GM23338 (cell line): ENCODE measurements around the gene PDE4D. TPM values are rescaled to one million over a fixed set of nuclear protein-coding genes. Genes with fewer than 3 reads are reported as not detected.
A peak's percentile ranks its signal among the peaks of the same experiment; 100 is the strongest.

Experiments used
- ATAC-seq: fragments of 200-7000 bp; cut with Tn5 transposase; 3 replicates; pipeline ENCODE4 v1.9.1; 2020
- DNase-seq: peaks from one replicate; pipeline ENCODE4 v3.0.0-alpha.2; 2015; ENCODE audit warnings: low spot score
- H2AFZ ChIP-seq: fragments of 200-600 bp; sonication (generic); 2 replicates; pipeline ENCODE4 v1.8.0; 2016; ENCODE audit warnings: antibody characterized with exemption, mild to moderate bottlenecking, moderate library complexity
- H3F3A ChIP-seq: fragments of 200-600 bp; sonication (generic); replicated peaks from 2 replicates; pipeline ENCODE4 v1.8.0; 2017; ENCODE audit warnings: antibody characterized with exemption, mixed run types, low read depth
- H3K27ac ChIP-seq: fragments of 200-600 bp; sonication (generic); 2 replicates; pipeline ENCODE4 v1.6.1; 2016; ENCODE audit warnings: low read depth
- H3K27me3 ChIP-seq: fragments of 200-600 bp; sonication (generic); 2 replicates; pipeline ENCODE4 v1.8.0; 2016; ENCODE audit warnings: mild to moderate bottlenecking, mixed run types, moderate library complexity; ENCODE audit not compliant: insufficient read depth
- H3K36me3 ChIP-seq: fragments of 200-600 bp; sonication (generic); 2 replicates; pipeline ENCODE4 v1.8.0; 2016; ENCODE audit warnings: mild to moderate bottlenecking; ENCODE audit not compliant: insufficient read depth
- H3K4me1 ChIP-seq: fragments of 200-600 bp; sonication (generic); 2 replicates; pipeline ENCODE4 v1.8.0; 2016; ENCODE audit warnings: mild to moderate bottlenecking, moderate library complexity; ENCODE audit not compliant: insufficient read depth
- H3K4me2 ChIP-seq: fragments of 200-600 bp; sonication (generic); 2 replicates; pipeline ENCODE4 v1.7.1; 2017; ENCODE audit warnings: mixed run types
- H3K4me3 ChIP-seq: fragments of 200-600 bp; sonication (generic); 2 replicates; pipeline ENCODE4 v1.6.1; 2016; ENCODE audit warnings: mixed run types
- H3K79me2 ChIP-seq: fragments of 200-600 bp; sonication (generic); replicated peaks from 2 replicates; pipeline ENCODE4 v1.8.0; 2017; ENCODE audit warnings: mild to moderate bottlenecking; ENCODE audit not compliant: insufficient read depth
- H3K9me2 ChIP-seq: fragments of 200-600 bp; sonication (generic); 2 replicates; pipeline ENCODE4 v1.8.0; 2017; ENCODE audit not compliant: insufficient read depth
- H4K20me1 ChIP-seq: fragments of 200-600 bp; sonication (generic); replicated peaks from 2 replicates; pipeline ENCODE4 v1.8.0; 2017; ENCODE audit warnings: mild to moderate bottlenecking; ENCODE audit not compliant: insufficient read depth
- H3K27ac Mint-ChIP-seq: 2 replicates; pipeline ENCODE4 v1.8.0; 2020; ENCODE audit warnings: inconsistent platforms, mild to moderate bottlenecking, moderate library complexity, mixed read lengths
- H3K27me3 Mint-ChIP-seq: 3 replicates; pipeline ENCODE4 v1.8.0; 2022; ENCODE audit warnings: low read depth, mild to moderate bottlenecking, moderate library complexity, mixed read lengths, inconsistent platforms; ENCODE audit not compliant: insufficient read depth, poor library complexity
- H3K36me3 Mint-ChIP-seq: 3 replicates; pipeline ENCODE4 v1.8.0; 2021; ENCODE audit warnings: low read depth, mild to moderate bottlenecking, inconsistent platforms, moderate library complexity, mixed read lengths
- H3K4me1 Mint-ChIP-seq: 3 replicates; pipeline ENCODE4 v1.8.0; 2020; ENCODE audit warnings: mild to moderate bottlenecking, inconsistent platforms, mixed read lengths
- H3K4me3 Mint-ChIP-seq: 3 replicates; pipeline ENCODE4 v1.8.0; 2021; ENCODE audit warnings: moderate library complexity, mild to moderate bottlenecking, inconsistent platforms, mixed read lengths
- H3K9me3 Mint-ChIP-seq: 3 replicates; pipeline ENCODE4 v1.8.0; 2020; ENCODE audit warnings: moderate library complexity, mild to moderate bottlenecking, inconsistent platforms, mixed read lengths
- CREB1 ChIP-seq: fragments of 250-450 bp; sonication (Bioruptor Pico); IDR thresholded peaks from 2 replicates; pipeline ENCODE4 v1.5.0; 2020; ENCODE audit warnings: low read depth, mild to moderate bottlenecking, moderate library complexity
- CTCF ChIP-seq, 2 experiments: fragments of 200-600 bp in 1 of 2; sonication (generic) in 1 of 2; conservative IDR thresholded peaks; 2 replicates each; pipeline versions ENCODE4 v1.5.1 to v1.6.1; 2016 to 2017; ENCODE audit warnings: antibody characterized with exemption in 2 of 2, low read depth in 2 of 2, mild to moderate bottlenecking in 2 of 2, moderate library complexity in 1 of 2
- EZH2 ChIP-seq: fragments of 200-600 bp; sonication (generic); IDR thresholded peaks from one replicate; pipeline ENCODE4 v1.8.0; 2017; ENCODE audit warnings: antibody characterized with exemption, mild to moderate bottlenecking, low read depth; ENCODE audit not compliant: unreplicated experiment
- EZH2phosphoT487 ChIP-seq: fragments of 200-600 bp; sonication (generic); IDR thresholded peaks from one replicate; pipeline ENCODE4 v1.8.1; 2018; ENCODE audit warnings: antibody characterized with exemption; ENCODE audit not compliant: unreplicated experiment
- JUNB ChIP-seq: IDR thresholded peaks from one replicate; pipeline ENCODE4 v1.6.1; 2016; ENCODE audit warnings: antibody characterized with exemption; ENCODE audit not compliant: unreplicated experiment
- POLR2AphosphoS5 ChIP-seq: IDR thresholded peaks from 2 replicates; pipeline ENCODE4 v1.6.1; 2016; ENCODE audit warnings: antibody characterized with exemption, low read depth
- REST ChIP-seq: IDR thresholded peaks from one replicate; pipeline ENCODE4 v1.6.1; 2018; ENCODE audit warnings: antibody characterized with exemption; ENCODE audit not compliant: unreplicated experiment
- STAT1 ChIP-seq: IDR thresholded peaks from one replicate; pipeline ENCODE4 v1.6.1; 2016; ENCODE audit warnings: antibody characterized with exemption; ENCODE audit not compliant: unreplicated experiment
- ZNF114 ChIP-seq: fragments of 250-450 bp; sonication (Bioruptor Pico); IDR thresholded peaks from 2 replicates; pipeline ENCODE4 v1.5.0; 2020; ENCODE audit warnings: mild to moderate bottlenecking, moderate library complexity
- ZNF331 ChIP-seq: fragments of 250-450 bp; sonication (Bioruptor Pico); IDR thresholded peaks from 2 replicates; pipeline ENCODE4 v1.5.0; 2020; ENCODE audit warnings: low read depth, mild to moderate bottlenecking, moderate library complexity
- polyA plus RNA-seq: library from polyadenylated mRNA; unstranded; fragments of >200 nt; fragmentation: Nextera tagmentation; extraction: Ambion mirVana; gene quantifications from 2 replicates; pipeline ENCODE4 v1.2.1, GENCODE V29; 2016
- total RNA-seq: library from RNA; depleted of rRNA; stranded (reverse); fragments of >200 nt; shearing (Covaris generic); gene quantifications from 2 replicates; pipeline ENCODE4 v1.2.3, GENCODE V29; 2014
- TF ChIP-seq, protein P1 (sequence below): IDR thresholded peaks from 2 replicates; pipeline ENCODE4 v1.6.1; 2016; ENCODE audit warnings: antibody characterized with exemption
- TF ChIP-seq, protein P2 (sequence below): fragments of 250-450 bp; sonication (Bioruptor Pico); IDR thresholded peaks from 2 replicates; pipeline ENCODE4 v1.5.0; 2020; ENCODE audit warnings: mild to moderate bottlenecking, moderate library complexity

Gene PDE4D
- total and polyA plus RNA-seq, 2 experiments from 2014 or later = 2.1 to 4.7 TPM

DNA sequence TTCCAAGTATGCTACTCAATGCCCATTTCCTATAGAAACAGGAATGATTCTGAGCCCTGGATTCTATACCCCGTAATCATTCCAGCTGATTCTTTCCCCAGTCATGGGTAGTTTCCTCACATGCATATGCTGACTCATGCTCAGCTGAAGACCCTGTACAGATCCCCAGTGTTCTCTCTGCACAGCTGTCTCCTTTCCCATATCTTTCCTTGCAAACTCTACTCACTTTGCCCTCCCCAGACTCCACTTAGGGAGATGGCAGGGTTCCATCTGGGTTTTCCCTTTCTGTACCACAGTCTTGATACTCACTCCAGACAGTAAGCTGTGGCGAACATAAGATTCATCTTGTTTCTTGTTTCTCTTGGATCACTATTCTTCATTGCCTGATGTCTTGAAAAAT lies 953.1 kb downstream of the PDE4D start:
- H3K27me3 Mint-ChIP-seq = peaks cover 8% of the 10 kb centered on the region
- H3K36me3 ChIP-seq = peaks cover 6% of the 10 kb centered on the region; the same call in 1 of the 2 replicates
- H3K27me3 ChIP-seq = no peaks in the 10 kb centered on the region
- no peaks in the 10 kb centered on the region for H3F3A ChIP-seq
- ATAC-seq = no peak
- no peaks in the 10 kb centered on the region for H4K20me1 ChIP-seq
- no peak overlapping the region for H3K4me2 ChIP-seq
- H3K79me2 ChIP-seq = no peaks in the 10 kb centered on the region
- H3K9me3 Mint-ChIP-seq = peaks cover 5% of the 10 kb centered on the region
- no peak for DNase-seq
- no peak overlapping the region for H2AFZ ChIP-seq
- no peaks in the 10 kb centered on the region for H3K4me1 ChIP-seq
- peaks cover 5% of the 10 kb centered on the region; the same call in 1 of the 3 replicates for H3K36me3 Mint-ChIP-seq
- H3K4me1 Mint-ChIP-seq = no peaks in the 10 kb centered on the region; the same call in 2 of the 3 replicates
- TF ChIP-seq CREB1 (CRISPR knock-in tag) (no peak), STAT1 (no peak), ZNF331 (CRISPR knock-in tag) (no peak), CTCF (conservative IDR thresholded peaks at IDR 0.05; ENCODE audit: low read depth in 2 of 2) (no peak), REST (no peak), POLR2AphosphoS5 (no peak), JUNB (no peak), EZH2phosphoT487 (no peak), EZH2 (no peak), ZNF114 (no peak)
- TF ChIP-seq, protein P1, sequence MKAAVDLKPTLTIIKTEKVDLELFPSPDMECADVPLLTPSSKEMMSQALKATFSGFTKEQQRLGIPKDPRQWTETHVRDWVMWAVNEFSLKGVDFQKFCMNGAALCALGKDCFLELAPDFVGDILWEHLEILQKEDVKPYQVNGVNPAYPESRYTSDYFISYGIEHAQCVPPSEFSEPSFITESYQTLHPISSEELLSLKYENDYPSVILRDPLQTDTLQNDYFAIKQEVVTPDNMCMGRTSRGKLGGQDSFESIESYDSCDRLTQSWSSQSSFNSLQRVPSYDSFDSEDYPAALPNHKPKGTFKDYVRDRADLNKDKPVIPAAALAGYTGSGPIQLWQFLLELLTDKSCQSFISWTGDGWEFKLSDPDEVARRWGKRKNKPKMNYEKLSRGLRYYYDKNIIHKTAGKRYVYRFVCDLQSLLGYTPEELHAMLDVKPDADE = no peak
- TF ChIP-seq, protein P2, sequence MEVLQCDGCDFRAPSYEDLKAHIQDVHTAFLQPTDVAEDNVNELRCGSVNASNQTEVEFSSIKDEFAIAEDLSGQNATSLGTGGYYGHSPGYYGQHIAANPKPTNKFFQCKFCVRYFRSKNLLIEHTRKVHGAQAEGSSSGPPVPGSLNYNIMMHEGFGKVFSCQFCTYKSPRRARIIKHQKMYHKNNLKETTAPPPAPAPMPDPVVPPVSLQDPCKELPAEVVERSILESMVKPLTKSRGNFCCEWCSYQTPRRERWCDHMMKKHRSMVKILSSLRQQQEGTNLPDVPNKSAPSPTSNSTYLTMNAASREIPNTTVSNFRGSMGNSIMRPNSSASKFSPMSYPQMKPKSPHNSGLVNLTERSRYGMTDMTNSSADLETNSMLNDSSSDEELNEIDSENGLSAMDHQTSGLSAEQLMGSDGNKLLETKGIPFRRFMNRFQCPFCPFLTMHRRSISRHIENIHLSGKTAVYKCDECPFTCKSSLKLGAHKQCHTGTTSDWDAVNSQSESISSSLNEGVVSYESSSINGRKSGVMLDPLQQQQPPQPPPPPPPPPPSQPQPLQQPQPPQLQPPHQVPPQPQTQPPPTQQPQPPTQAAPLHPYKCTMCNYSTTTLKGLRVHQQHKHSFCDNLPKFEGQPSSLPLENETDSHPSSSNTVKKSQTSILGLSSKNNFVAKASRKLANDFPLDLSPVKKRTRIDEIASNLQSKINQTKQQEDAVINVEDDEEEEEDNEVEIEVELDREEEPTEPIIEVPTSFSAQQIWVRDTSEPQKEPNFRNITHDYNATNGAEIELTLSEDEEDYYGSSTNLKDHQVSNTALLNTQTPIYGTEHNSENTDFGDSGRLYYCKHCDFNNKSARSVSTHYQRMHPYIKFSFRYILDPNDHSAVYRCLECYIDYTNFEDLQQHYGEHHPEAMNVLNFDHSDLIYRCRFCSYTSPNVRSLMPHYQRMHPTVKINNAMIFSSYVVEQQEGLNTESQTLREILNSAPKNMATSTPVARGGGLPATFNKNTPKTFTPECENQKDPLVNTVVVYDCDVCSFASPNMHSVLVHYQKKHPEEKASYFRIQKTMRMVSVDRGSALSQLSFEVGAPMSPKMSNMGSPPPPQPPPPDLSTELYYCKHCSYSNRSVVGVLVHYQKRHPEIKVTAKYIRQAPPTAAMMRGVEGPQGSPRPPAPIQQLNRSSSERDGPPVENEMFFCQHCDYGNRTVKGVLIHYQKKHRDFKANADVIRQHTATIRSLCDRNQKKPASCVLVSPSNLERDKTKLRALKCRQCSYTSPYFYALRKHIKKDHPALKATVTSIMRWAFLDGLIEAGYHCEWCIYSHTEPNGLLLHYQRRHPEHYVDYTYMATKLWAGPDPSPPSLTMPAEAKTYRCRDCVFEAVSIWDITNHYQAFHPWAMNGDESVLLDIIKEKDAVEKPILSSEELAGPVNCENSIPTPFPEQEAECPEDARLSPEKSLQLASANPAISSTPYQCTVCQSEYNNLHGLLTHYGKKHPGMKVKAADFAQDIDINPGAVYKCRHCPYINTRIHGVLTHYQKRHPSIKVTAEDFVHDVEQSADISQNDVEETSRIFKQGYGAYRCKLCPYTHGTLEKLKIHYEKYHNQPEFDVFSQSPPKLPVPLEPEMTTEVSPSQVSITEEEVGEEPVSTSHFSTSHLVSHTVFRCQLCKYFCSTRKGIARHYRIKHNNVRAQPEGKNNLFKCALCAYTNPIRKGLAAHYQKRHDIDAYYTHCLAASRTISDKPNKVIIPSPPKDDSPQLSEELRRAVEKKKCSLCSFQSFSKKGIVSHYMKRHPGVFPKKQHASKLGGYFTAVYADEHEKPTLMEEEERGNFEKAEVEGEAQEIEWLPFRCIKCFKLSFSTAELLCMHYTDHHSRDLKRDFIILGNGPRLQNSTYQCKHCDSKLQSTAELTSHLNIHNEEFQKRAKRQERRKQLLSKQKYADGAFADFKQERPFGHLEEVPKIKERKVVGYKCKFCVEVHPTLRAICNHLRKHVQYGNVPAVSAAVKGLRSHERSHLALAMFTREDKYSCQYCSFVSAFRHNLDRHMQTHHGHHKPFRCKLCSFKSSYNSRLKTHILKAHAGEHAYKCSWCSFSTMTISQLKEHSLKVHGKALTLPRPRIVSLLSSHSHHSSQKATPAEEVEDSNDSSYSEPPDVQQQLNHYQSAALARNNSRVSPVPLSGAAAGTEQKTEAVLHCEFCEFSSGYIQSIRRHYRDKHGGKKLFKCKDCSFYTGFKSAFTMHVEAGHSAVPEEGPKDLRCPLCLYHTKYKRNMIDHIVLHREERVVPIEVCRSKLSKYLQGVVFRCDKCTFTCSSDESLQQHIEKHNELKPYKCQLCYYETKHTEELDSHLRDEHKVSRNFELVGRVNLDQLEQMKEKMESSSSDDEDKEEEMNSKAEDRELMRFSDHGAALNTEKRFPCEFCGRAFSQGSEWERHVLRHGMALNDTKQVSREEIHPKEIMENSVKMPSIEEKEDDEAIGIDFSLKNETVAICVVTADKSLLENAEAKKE (CRISPR knock-in tag) = no peak
- no peak overlapping the region for H3K27ac ChIP-seq
- peak overlapping the region; percentile 66; the same call in 1 of the 2 replicates for H3K27ac Mint-ChIP-seq
- H3K4me3 ChIP-seq = no peak overlapping the region
- H3K4me3 Mint-ChIP-seq = no peak overlapping the region
- H3K9me2 ChIP-seq = peaks cover 6% of the 10 kb centered on the region; the same call in 1 of the 2 replicates
